Peyer's patch (tissue), 4 donors: Measurements from ENCODE around the gene EXOC4. TPM values are rescaled to one million over a fixed set of nuclear protein-coding genes. Genes with fewer than 3 reads are reported as not detected.

Source experiments
- DNase-seq, 3 donors: peaks; one replicate each; pipeline ENCODE4 v3.0.0-alpha.2; 2017 to 2019
- H3K27ac ChIP-seq, 4 donors: fragments of 200-600 bp; sonication (generic); one replicate each; pipeline ENCODE4 v1.5.1; 2016 to 2019
- H3K27me3 ChIP-seq, 2 donors: fragments of 200-600 bp; sonication (generic); one replicate each; pipeline ENCODE4 v1.5.1; 2019
- H3K36me3 ChIP-seq, 3 donors: fragments of 200-600 bp; sonication (generic); one replicate each; pipeline ENCODE4 v1.5.1; 2016 to 2019
- H3K4me1 ChIP-seq, 4 donors: fragments of 200-600 bp; sonication (generic); one replicate each; pipeline ENCODE4 v1.5.1; 2016 to 2019
- H3K4me3 ChIP-seq, 4 donors: fragments of 200-600 bp; sonication (generic); 1 replicate in 3 of 4; 2 replicates in 1 of 4; pipeline ENCODE4 v1.5.1; 2016 to 2019; ENCODE audit warnings: mild to moderate bottlenecking in 1 of 4
- H3K9me3 ChIP-seq, 4 donors: fragments of 200-600 bp; sonication (generic); one replicate each; pipeline ENCODE4 v1.5.1; 2016 to 2019; ENCODE audit warnings: mild to moderate bottlenecking in 1 of 4
- CTCF ChIP-seq, 6 experiments: fragments of 450-650 bp in 4 of 6; fragments of 200-600 bp in 2 of 6; sonication (generic) in 1 of 6; IDR thresholded peaks; one replicate each; pipeline ENCODE4 v1.5.1; 2017 to 2019; ENCODE audit warnings: antibody characterized with exemption in 6 of 6, mild to moderate bottlenecking in 3 of 6, moderate library complexity in 1 of 6
- POLR2A ChIP-seq, 2 donors: fragments of 450-650 bp; IDR thresholded peaks; one replicate each; pipeline ENCODE4 v1.5.1; 2017; ENCODE audit warnings: antibody characterized with exemption in 2 of 2, mild to moderate bottlenecking in 2 of 2, moderate library complexity in 2 of 2
- total RNA-seq, 4 donors: library from RNA; depleted of rRNA; stranded (reverse); fragments of >200 nt; gene quantifications; one replicate each; pipeline ENCODE4 v1.1.0, GENCODE V29; 2016

Gene EXOC4
- total RNA-seq, 4 donors from 2014 or later = 128 to 502 (median 141) TPM

GRCh38 chr7:133428326-133428725 is 175.4 kb downstream of the EXOC4 start:
- TF ChIP-seq CTCF (IDR thresholded peaks at IDR 0.05) = no peak
- no peak for TF ChIP-seq POLR2A (IDR thresholded peaks at IDR 0.05)
- H3K36me3 ChIP-seq = no peaks in the 10 kb centered on the region
- no peak for DNase-seq
- H3K9me3 ChIP-seq = no peaks in the 10 kb centered on the region
- no peak overlapping the region for H3K4me3 ChIP-seq
- H3K27me3 ChIP-seq = no peaks in the 10 kb centered on the region
- H3K4me1 ChIP-seq = no peaks in the 10 kb centered on the region
- H3K27ac ChIP-seq = no peak overlapping the region

- no peaks in the 10 kb centered on the region for H3K36me3 ChIP-seq
- TF ChIP-seq POLR2A (IDR thresholded peaks at IDR 0.05) (no peak), CTCF (IDR thresholded peaks at IDR 0.05) (no peak)
- no peaks in the 10 kb centered on the region for H3K9me3 ChIP-seq
- no peaks in the 10 kb centered on the region for H3K27me3 ChIP-seq
- no peaks in the 10 kb centered on the region for H3K4me1 ChIP-seq
- no peak for DNase-seq
- no peak overlapping the region for H3K4me3 ChIP-seq
- no peak overlapping the region for H3K27ac ChIP-seq
Observed at GRCh38 chr7:133428876-133429275, 176.0 kb downstream of the EXOC4 start.

- TF ChIP-seq POLR2A (IDR thresholded peaks at IDR 0.05) (no peak), CTCF (IDR thresholded peaks at IDR 0.05) (no peak)
- H3K27me3 ChIP-seq = no peaks in the 10 kb centered on the region
- no peak overlapping the region for H3K27ac ChIP-seq
- H3K4me1 ChIP-seq = no peaks in the 10 kb centered on the region
- no peaks in the 10 kb centered on the region for H3K9me3 ChIP-seq
- no peak for DNase-seq
- H3K36me3 ChIP-seq = no peaks in the 10 kb centered on the region
- H3K4me3 ChIP-seq = no peak overlapping the region
Observed at GRCh38 chr7:133429371-133429770, 176.5 kb downstream of the EXOC4 start.

GRCh38 chr7:133431134-133431724 is 178.4 kb downstream of the EXOC4 start:
- H3K27me3 ChIP-seq = no peaks in the 10 kb centered on the region
- no peak for TF ChIP-seq POLR2A (IDR thresholded peaks at IDR 0.05)
- H3K4me3 ChIP-seq = no peak overlapping the region
- no peaks in the 10 kb centered on the region for H3K9me3 ChIP-seq
- H3K27ac ChIP-seq = no peak overlapping the region
- H3K36me3 ChIP-seq = no peaks in the 10 kb centered on the region
- no peak for DNase-seq
- no peaks in the 10 kb centered on the region for H3K4me1 ChIP-seq

GRCh38 chr7:133433165-133433812 is 180.4 kb downstream of the EXOC4 start:
- DNase-seq = no peak
- Histone ChIP-seq H3K27ac (no peak overlapping the region), H3K4me3 (no peak overlapping the region), H3K27me3 (no peaks in the 10 kb centered on the region), H3K36me3 (no peaks in the 10 kb centered on the region), H3K9me3 (no peaks in the 10 kb centered on the region), H3K4me1 (no peaks in the 10 kb centered on the region)
- no peak for TF ChIP-seq CTCF (IDR thresholded peaks at IDR 0.05)
- no peak for TF ChIP-seq POLR2A (IDR thresholded peaks at IDR 0.05)

GRCh38 chr7:133434246-133434865 is 181.5 kb downstream of the EXOC4 start:
- DNase-seq = no peak
- Histone ChIP-seq H3K4me1 (no peaks in the 10 kb centered on the region), H3K27me3 (no peaks in the 10 kb centered on the region), H3K27ac (no peak overlapping the region), H3K36me3 (no peaks in the 10 kb centered on the region), H3K4me3 (no peak overlapping the region), H3K9me3 (no peaks in the 10 kb centered on the region)
- peak in 3 of 6 experiments; percentile 12 to 22 (median 19) for TF ChIP-seq CTCF (IDR thresholded peaks at IDR 0.05)
- no peak for TF ChIP-seq POLR2A (IDR thresholded peaks at IDR 0.05)
